ENCODE results near the gene PFKFB2. TPM values are rescaled to one million over a fixed set of nuclear protein-coding genes. Genes with fewer than 3 reads are reported as not detected.

The PFKFB2 gene
- total and polyA plus RNA-seq, 2 of the 8 experiments (the other 6 are each of a cell fraction or from before 2014, with no cell fraction given), result 6.7 to 19.1 TPM

DNA sequence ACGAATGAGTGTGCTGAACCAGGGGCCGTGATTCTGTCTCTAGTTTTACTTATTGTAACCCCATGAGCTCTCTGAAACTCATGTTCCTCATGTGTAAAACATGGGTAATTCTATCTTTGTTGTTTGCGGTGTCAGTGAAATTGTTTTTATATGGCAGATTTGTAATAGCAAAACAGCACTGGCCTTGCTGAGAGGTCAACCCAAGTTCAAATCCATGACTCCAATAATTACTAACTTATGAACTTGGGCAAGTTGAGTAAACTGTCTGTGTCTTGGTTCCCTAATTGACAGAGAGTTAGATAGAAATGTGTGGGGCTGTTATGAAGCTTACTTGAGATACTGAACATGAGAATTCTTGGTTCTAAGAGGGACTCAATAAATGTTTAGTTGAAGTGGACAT, 38.3 kb upstream of the PFKFB2 start:
- Histone ChIP-seq H3K9ac (replicated peaks in 1 of 4; ENCODE audit: extremely low read depth in 1 of 4, low read depth in 3 of 4, low read length in 3 of 4) (no peak overlapping the region), H3K4me2 (ENCODE audit: insufficient read depth in 1 of 2, low read depth in 2 of 2, low read length in 2 of 2) (no peak overlapping the region), H4K8ac (ENCODE audit: extremely low read depth, insufficient read depth, low read length) (no peak overlapping the region), H2AK5ac (ENCODE audit: low read depth, low read length) (no peak overlapping the region), H2BK12ac (ENCODE audit: low read depth, low read length) (no peak overlapping the region), H2BK15ac (ENCODE audit: low read length) (no peak overlapping the region), H3K4me3 (ENCODE audit: extremely low read depth in 1 of 4, insufficient read depth in 2 of 4, low read depth in 3 of 4, low read length in 4 of 4) (no peak overlapping the region), H2BK20ac (ENCODE audit: low read length) (no peak overlapping the region), H4K5ac (ENCODE audit: insufficient read length, low read depth, low read length) (no peak overlapping the region), H3K23me2 (ENCODE audit: low read depth, low read length) (no peaks in the 10 kb centered on the region), H3K56ac (replicated peaks; ENCODE audit: insufficient read length, low read depth, low read length) (no peak overlapping the region), H3K79me1 (ENCODE audit: low read depth, low read length) (no peaks in the 10 kb centered on the region), H3K27ac (ENCODE audit: low read depth, low read length) (no peak overlapping the region), H3K79me2 (ENCODE audit: control insufficient read depth in 1 of 2, insufficient read depth in 2 of 2, low read length in 2 of 2) (no peaks in the 10 kb centered on the region), H4K20me1 (replicated peaks in 1 of 2; ENCODE audit: control insufficient read depth in 1 of 2, insufficient read depth in 2 of 2, low read length in 2 of 2) (no peaks in the 10 kb centered on the region), H4K91ac (replicated peaks; ENCODE audit: insufficient read length, low read length) (no peak overlapping the region), H3K18ac (ENCODE audit: extremely low read depth, low read length) (no peak overlapping the region), H3K4me1 (replicated peaks in 1 of 4; ENCODE audit: control insufficient read depth in 3 of 4, insufficient read depth in 4 of 4, low read length in 3 of 4) (no peaks in the 10 kb centered on the region), H2AFZ (ENCODE audit: low read length) (no peak overlapping the region), H3K27me3 (replicated peaks in 1 of 4; ENCODE audit: control insufficient read depth in 3 of 4, extremely low read depth in 1 of 4, insufficient read depth in 3 of 4, low read length in 3 of 4) (no peaks in the 10 kb centered on the region), H3K36me3 (ENCODE audit: control insufficient read depth in 2 of 4, insufficient read depth in 4 of 4, low read length in 3 of 4) (no peaks in the 10 kb centered on the region), H2BK120ac (replicated peaks; ENCODE audit: low read depth, low read length) (no peak overlapping the region), H2BK5ac (ENCODE audit: low read depth, low read length) (no peak overlapping the region), H3K9me3 (ENCODE audit: insufficient read depth in 2 of 2, low read depth in 1 of 2, low read length in 1 of 2) (no peaks in the 10 kb centered on the region), H3K4ac (replicated peaks; ENCODE audit: insufficient read length, low read depth, low read length) (no peak overlapping the region), H3K23ac (ENCODE audit: insufficient read length) (no peak overlapping the region), H3K14ac (ENCODE audit: insufficient read length) (no peak overlapping the region)
- ChIA-PET CTCF (ENCODE audit: partially characterized antibody) (interaction anchor here (1.2 to 4.1 kb wide), 4 partner anchors 10 to 351 kb away, joined by 3 to 22 read pairs (median 4); no protein-coding TSS in a partner anchor), POLR2A (ENCODE audit: partially characterized antibody) (no interaction called here)
- no peak for DNase-seq (ENCODE audit: low read depth in 1 of 2, low spot score in 2 of 2)
- WGBS, 2 experiments (ENCODE audit: extremely low coverage in 1 of 2, insufficient coverage in 1 of 2, insufficient read length in 1 of 2, insufficient replicate concordance in 2 of 2, low coverage in 1 of 2, low lambda C conversion rate in 2 of 2, missing lambda C conversion rate in 1 of 2), result 98% methylated on average over 3 of the region's 3 CpGs; no CpG with 5 or more reads in 1 of the 2 experiments
- no peak for TF ChIP-seq EGR1 (IDR thresholded peaks at IDR 0.05; ENCODE audit: borderline replicate concordance, low read depth, low read length)
- no peak for FAIRE-seq

Data from H1 (cell line).